Fibroblast of gingiva (primary cell): ENCODE results near the gene BCL7C.
"Not testable (repeated sequence)": the region's sequence is repeated elsewhere in the genome, so short reads cannot be mapped to it uniquely, and the experiment has no call there.

Experiments
- DNase-seq: peaks from one replicate; pipeline ENCODE4 v3.0.0-alpha.2; 2011; ENCODE audit warnings: low read depth

The BCL7C gene

GRCh38 chr16:30860729-30861128, 33.1 kb downstream of the BCL7C start:
- not testable (repeated sequence) for DNase-seq

- no peak for DNase-seq
These were observed 35.0 kb downstream of the BCL7C start for GRCh38 chr16:30858829-30859423.

- DNase-seq = no peak
These were observed 35.8 kb downstream of the BCL7C start for GRCh38 chr16:30858111-30858495.

GRCh38 chr16:30853758-30854157, 40.1 kb downstream of the BCL7C start:
- DNase-seq = no peak

GRCh38 chr16:30850246-30850645, 43.6 kb downstream of the BCL7C start:
- DNase-seq = no peak

- no peak for DNase-seq
These were observed 47.1 kb downstream of the BCL7C start for GRCh38 chr16:30846649-30847402.

GRCh38 chr16:30844671-30845449, 49.0 kb downstream of the BCL7C start:
- peak; percentile 86 for DNase-seq

- DNase-seq = no peak
These were observed 49.6 kb downstream of the BCL7C start for GRCh38 chr16:30844346-30844670.

- DNase-seq = no peak
These were observed 50.4 kb downstream of the BCL7C start for GRCh38 chr16:30843501-30843900.

- DNase-seq = no peak
These were observed 50.9 kb downstream of the BCL7C start for GRCh38 chr16:30842971-30843370.

- no peak for DNase-seq
These were observed 52.5 kb downstream of the BCL7C start for GRCh38 chr16:30841332-30841731.

GRCh38 chr16:30840611-30841010, 53.3 kb downstream of the BCL7C start:
- DNase-seq = no peak

GRCh38 chr16:30839523-30840227, 54.2 kb downstream of the BCL7C start:
- DNase-seq = no peak

GRCh38 chr16:30838876-30839471, 54.9 kb downstream of the BCL7C start:
- no peak for DNase-seq

- DNase-seq = no peak
These were observed 56.0 kb downstream of the BCL7C start for GRCh38 chr16:30837904-30838303.
